Body of pancreas (tissue), 4 donors: ENCODE measurements around the gene HSPB1. TPM values are rescaled to one million over a fixed set of nuclear protein-coding genes. Genes with fewer than 3 reads are reported as not detected.

Experiments
- ATAC-seq: fragments of 150-250 bp; one replicate; pipeline ENCODE4 v1.9.1; 2016
- DNase-seq, 4 donors: peaks; one replicate each; pipeline ENCODE4 v3.0.0-alpha.2; 2019
- H3K27ac ChIP-seq, 4 donors: fragments of 200-600 bp; sonication (generic); 1 replicate in 3 of 4; 2 replicates in 1 of 4; pipeline versions ENCODE4 v1.5.1 to v1.6.1; 2016 to 2019; ENCODE audit warnings: mild to moderate bottlenecking in 1 of 4, mixed read lengths in 1 of 4, moderate library complexity in 1 of 4
- H3K27me3 ChIP-seq, 2 donors: fragments of 200-600 bp; sonication (generic); one replicate each; pipeline ENCODE4 v1.6.0; 2016; ENCODE audit warnings: mild to moderate bottlenecking in 1 of 2
- H3K36me3 ChIP-seq, 2 donors: fragments of 200-600 bp; sonication (generic); replicated peaks in 1 of 2; 2 replicates each; pipeline ENCODE4 v1.5.1; 2016; ENCODE audit warnings: low read depth in 2 of 2; ENCODE audit not compliant: insufficient read depth in 1 of 2
- H3K4me1 ChIP-seq: fragments of 200-600 bp; sonication (generic); one replicate; pipeline ENCODE4 v1.6.0; 2016
- H3K4me3 ChIP-seq, 2 donors: fragments of 200-600 bp; sonication (generic); 1 replicate in 1 of 2; 2 replicates in 1 of 2; pipeline ENCODE4 v1.5.1; 2016 to 2019
- H3K9me3 ChIP-seq, 3 donors: fragments of 200-600 bp; sonication (generic); 1 replicate in 2 of 3; 2 replicates in 1 of 3; pipeline ENCODE4 v1.5.1; 2016
- CTCF ChIP-seq, 7 experiments: fragments of 450-650 bp in 4 of 7; fragments of 200-600 bp in 3 of 7; sonication (generic) in 3 of 7; IDR thresholded peaks; one replicate each; pipeline ENCODE4 v1.5.1; 2016 to 2019; ENCODE audit warnings: antibody characterized with exemption in 7 of 7
- POLR2A ChIP-seq, 3 donors: fragments of 450-650 bp; IDR thresholded peaks; one replicate each; pipeline ENCODE4 v1.6.1; 2016; ENCODE audit warnings: antibody characterized with exemption in 3 of 3, mild to moderate bottlenecking in 2 of 3
- WGBS, 2 donors: methylation state at CpG; one replicate each; pipeline ENCODE4 v1.1.5; 2017; 5-methylcytosine and 5-hydroxymethylcytosine counted together
- intact Hi-C: fragments of 100-400 bp; cut with DNase I; formaldehyde crosslinking; loops from one replicate; pipeline ENCODE4 v1.15.1; 2023
- total RNA-seq, 2 donors: library from RNA; depleted of rRNA; stranded (reverse); fragments of >200 nt; gene quantifications; one replicate each; pipeline ENCODE4 v1.1.0, GENCODE V29; 2016

HSPB1 gene
- 100 to 1,000 TPM; 367 to 445 TPM for total RNA-seq

- TF ChIP-seq CTCF (IDR thresholded peaks at IDR 0.05) (peak in 2 of 7 experiments; percentile 6 to 9), POLR2A (IDR thresholded peaks at IDR 0.05) (peak; percentile 98 to 99 (median 98))
- WGBS, 2 donors, result 1% methylated on average over 25 to 65 of the region's 75 CpGs
- DNase-seq, result peak; percentile 97 to 98 (median 98)
- H3K9me3 ChIP-seq, result no peaks in the 10 kb centered on the region
- H3K27me3 ChIP-seq, result no peaks in the 10 kb centered on the region
- intact Hi-C loops, result no loop called here
- H3K27ac ChIP-seq, result peak within 1 kb of the TSS; percentile 98 to 100 (median 100)
- H3K4me3 ChIP-seq, result peak within 1 kb of the TSS; percentile 39 to 82
- H3K36me3 ChIP-seq, result no peaks in the 10 kb centered on the region
- peak; percentile 71 for ATAC-seq
- H3K4me1 ChIP-seq, result peaks cover 84% of the 10 kb centered on the region
These were observed at the start of gene HSPB1 for GRCh38 chr7:76302347-76303201. Gene HSPB1 (plus strand): TSS chr7:76302673. CDS start chr7:76302713, 40 bp downstream.

GRCh38 chr7:76254781-76255180, 47.7 kb upstream of the HSPB1 start:
- TF ChIP-seq CTCF (IDR thresholded peaks at IDR 0.05), result no peak
- no peak for TF ChIP-seq POLR2A (IDR thresholded peaks at IDR 0.05)
- no peak overlapping the region for H3K4me3 ChIP-seq
- WGBS, 2 donors, result 70 to 76% methylated on average over 4 of the region's 4 CpGs
- ATAC-seq, result no peak
- H3K4me1 ChIP-seq, result peaks cover 4% of the 10 kb centered on the region
- H3K36me3 ChIP-seq, result no peaks in the 10 kb centered on the region
- H3K27ac ChIP-seq, result no peak overlapping the region
- peaks cover 0 to 6% of the 10 kb centered on the region in 2 donors for H3K27me3 ChIP-seq
- H3K9me3 ChIP-seq, result no peaks in the 10 kb centered on the region
- intact Hi-C loops, result no loop called here
- no peak for DNase-seq

- ATAC-seq, result no peak
- TF ChIP-seq CTCF (IDR thresholded peaks at IDR 0.05) (no peak), POLR2A (IDR thresholded peaks at IDR 0.05) (no peak)
- WGBS, 2 donors, result 54 to 61% methylated on average over 8 of the region's 8 CpGs
- Histone ChIP-seq H3K4me3 (no peak overlapping the region), H3K27me3 (peaks cover 0 to 6% of the 10 kb centered on the region in 2 donors), H3K9me3 (no peaks in the 10 kb centered on the region), H3K27ac (no peak overlapping the region), H3K36me3 (no peaks in the 10 kb centered on the region), H3K4me1 (peaks cover 8% of the 10 kb centered on the region)
- intact Hi-C loops, result no loop called here
- DNase-seq, result no peak
These were observed 44.5 kb upstream of the HSPB1 start for GRCh38 chr7:76257973-76258372.

GRCh38 chr7:76259124-76260093, 43.1 kb upstream of the HSPB1 start:
- H3K4me1 ChIP-seq, result peaks cover 8% of the 10 kb centered on the region
- WGBS, 2 donors, result 19 to 30% methylated on average over 24 to 44 of the region's 50 CpGs
- no peak overlapping the region for H3K27ac ChIP-seq
- no peak for ATAC-seq
- H3K36me3 ChIP-seq, result no peaks in the 10 kb centered on the region
- no peaks in the 10 kb centered on the region for H3K9me3 ChIP-seq
- intact Hi-C loops, result no loop called here
- peaks cover 0 to 6% of the 10 kb centered on the region in 2 donors for H3K27me3 ChIP-seq
- TF ChIP-seq CTCF (IDR thresholded peaks at IDR 0.05), result no peak
- TF ChIP-seq POLR2A (IDR thresholded peaks at IDR 0.05), result no peak
- DNase-seq, result peak in 1 of 4 donors; percentile 20
- no peak overlapping the region for H3K4me3 ChIP-seq
